PC-3 (cell line): ENCODE results near the gene PDHX. TPM values are rescaled to one million over a fixed set of nuclear protein-coding genes. Genes with fewer than 3 reads are reported as not detected.

Source experiments
- ATAC-seq: fragments of 200-7000 bp; cut with Tn5 transposase; 2 replicates; pipeline ENCODE4 v1.9.1; 2020; ENCODE audit warnings: mild to moderate bottlenecking, moderate library complexity
- Bru-seq: library from RNA; stranded (reverse); fragments of 400-500 nt; gene quantifications from one replicate; lab custom pipeline; 2021; lab: Mats Ljungman, UMichigan
- BruChase-seq, 2 experiments: library from RNA; stranded (reverse); fragments of 400-500 nt; gene quantifications; one replicate each; lab custom pipeline; 2021; lab: Mats Ljungman, UMichigan
- BruUV-seq: library from RNA; stranded (reverse); fragments of 400-500 nt; replicated peaks from 2 replicates; lab custom pipeline; 2021; lab: Mats Ljungman, UMichigan
- CTCF ChIA-PET: fragments of 300-600 bp; sonication (Branson Sonifier 250); formaldehyde crosslinking; loops from one replicate; lab custom pipeline; 2022; ENCODE audit warnings: antibody characterized with exemption; lab: Charles Lee
- POLR2A ChIA-PET: fragments of 300-600 bp; sonication (Branson Sonifier 250); formaldehyde crosslinking; loops from one replicate; lab custom pipeline; 2022; ENCODE audit warnings: antibody characterized with exemption; ENCODE audit not compliant: unreplicated experiment; lab: Charles Lee
- DNase-seq: peaks from one replicate; pipeline ENCODE4 v3.0.0-alpha.2; 2015
- H2AFZ ChIP-seq: fragments of 300-600 bp; sonication (generic); 2 replicates; pipeline ENCODE4 v1.6.0; 2016; ENCODE audit warnings: antibody characterized with exemption, low read length
- H3F3A ChIP-seq: fragments of 300-600 bp; sonication (generic); one replicate; pipeline ENCODE4 v1.6.0; 2017; ENCODE audit warnings: antibody characterized with exemption, low read length, control low read depth, mild to moderate bottlenecking; ENCODE audit not compliant: unreplicated experiment
- H3K27ac ChIP-seq: fragments of 300-600 bp; sonication (generic); 2 replicates; pipeline ENCODE4 v1.5.1; 2016; ENCODE audit warnings: mild to moderate bottlenecking, low read length
- H3K27me3 ChIP-seq: fragments of 300-600 bp; sonication (generic); 2 replicates; pipeline ENCODE4 v1.6.1; 2016; ENCODE audit warnings: low read length, mixed read lengths
- H3K36me3 ChIP-seq: fragments of 300-600 bp; sonication (generic); 2 replicates; pipeline ENCODE4 v1.6.1; 2016; ENCODE audit warnings: low read depth, mixed run types, low read length, mixed read lengths
- H3K4me1 ChIP-seq: fragments of 300-600 bp; sonication (generic); 2 replicates; pipeline ENCODE4 v1.5.1; 2016; ENCODE audit warnings: low read length; ENCODE audit not compliant: insufficient read depth
- H3K4me2 ChIP-seq: fragments of 300-600 bp; sonication (generic); 2 replicates; pipeline ENCODE4 v1.6.0; 2016; ENCODE audit warnings: low read length
- H3K4me3 ChIP-seq: fragments of 300-600 bp; sonication (generic); 2 replicates; pipeline ENCODE4 v1.5.1; 2016; ENCODE audit warnings: mild to moderate bottlenecking, low read length, mixed read lengths
- H3K79me2 ChIP-seq: fragments of 300-600 bp; sonication (generic); 2 replicates; pipeline ENCODE4 v1.6.1; 2017; ENCODE audit warnings: low read length, mixed read lengths
- H3K9ac ChIP-seq: fragments of 300-600 bp; sonication (generic); 2 replicates; pipeline ENCODE4 v1.6.0; 2016; ENCODE audit warnings: mild to moderate bottlenecking, low read length
- H3K9me2 ChIP-seq: fragments of 300-600 bp; sonication (generic); replicated peaks from 2 replicates; pipeline ENCODE4 v1.6.1; 2016; ENCODE audit warnings: mixed run types, low read length, mixed read lengths
- H3K9me3 ChIP-seq: fragments of 300-600 bp; sonication (generic); 2 replicates; pipeline ENCODE4 v1.6.1; 2016; ENCODE audit warnings: low read length, mixed read lengths
- H4K20me1 ChIP-seq: fragments of 300-600 bp; sonication (generic); 2 replicates; pipeline ENCODE4 v1.6.1; 2016; ENCODE audit warnings: low read length, mixed read lengths
- EZH2 ChIP-seq: fragments of 300-600 bp; sonication (generic); IDR thresholded peaks from one replicate; pipeline ENCODE4 v1.6.1; 2017; ENCODE audit warnings: antibody characterized with exemption, mild to moderate bottlenecking, low read length; ENCODE audit not compliant: unreplicated experiment
- EZH2phosphoT487 ChIP-seq: fragments of 300-600 bp; sonication (generic); IDR thresholded peaks from 2 replicates; pipeline ENCODE4 v1.6.1; 2018; ENCODE audit warnings: mild to moderate bottlenecking, antibody characterized with exemption, low read length, borderline replicate concordance
- intact Hi-C: fragments of 100-400 bp; cut with micrococcal nuclease; formaldehyde crosslinking; loops from 2 replicates; pipeline ENCODE4 v1.9.0; 2023
- long read RNA-seq: library from polyadenylated mRNA; unstranded; transcript quantifications from one replicate; pipeline ENCODE4 v2.0.0, GENCODE V29; 2021; ENCODE audit not compliant: unreplicated experiment
- total RNA-seq: library from RNA; depleted of rRNA; stranded (reverse); fragments of >200 nt; gene quantifications from 2 replicates; pipeline ENCODE4 v1.2.3, GENCODE V29; 2014; rRNA removed
- TF ChIP-seq, protein P1 (sequence below): fragments of 300-600 bp; sonication (generic); conservative IDR thresholded peaks from 2 replicates; pipeline ENCODE4 v1.5.1; 2017; ENCODE audit warnings: antibody characterized with exemption, low read depth, mild to moderate bottlenecking, low read length

Gene PDHX
- 20.3 and 22.7 TPM in 2 replicates for total RNA-seq
- percentile 83 among the genes with signal in this experiment for Bru-seq, nascent RNA
- BruChase-seq, experiment 1, labeled RNA remaining after a 6-hour chase: percentile 74 among the genes with signal in this experiment
- BruChase-seq, experiment 2, labeled RNA remaining after a 2-hour chase: percentile 81 among the genes with signal in this experiment
- long read RNA-seq, transcript PDHX-201 (11 exons, 2,389 nt): major isoform, 80 of 112 reads
- long read RNA-seq, partial matches to known transcripts: 14 of 112 reads
- long read RNA-seq, other reads (novel, unspliced or antisense): 15 of 112 reads

DNA sequence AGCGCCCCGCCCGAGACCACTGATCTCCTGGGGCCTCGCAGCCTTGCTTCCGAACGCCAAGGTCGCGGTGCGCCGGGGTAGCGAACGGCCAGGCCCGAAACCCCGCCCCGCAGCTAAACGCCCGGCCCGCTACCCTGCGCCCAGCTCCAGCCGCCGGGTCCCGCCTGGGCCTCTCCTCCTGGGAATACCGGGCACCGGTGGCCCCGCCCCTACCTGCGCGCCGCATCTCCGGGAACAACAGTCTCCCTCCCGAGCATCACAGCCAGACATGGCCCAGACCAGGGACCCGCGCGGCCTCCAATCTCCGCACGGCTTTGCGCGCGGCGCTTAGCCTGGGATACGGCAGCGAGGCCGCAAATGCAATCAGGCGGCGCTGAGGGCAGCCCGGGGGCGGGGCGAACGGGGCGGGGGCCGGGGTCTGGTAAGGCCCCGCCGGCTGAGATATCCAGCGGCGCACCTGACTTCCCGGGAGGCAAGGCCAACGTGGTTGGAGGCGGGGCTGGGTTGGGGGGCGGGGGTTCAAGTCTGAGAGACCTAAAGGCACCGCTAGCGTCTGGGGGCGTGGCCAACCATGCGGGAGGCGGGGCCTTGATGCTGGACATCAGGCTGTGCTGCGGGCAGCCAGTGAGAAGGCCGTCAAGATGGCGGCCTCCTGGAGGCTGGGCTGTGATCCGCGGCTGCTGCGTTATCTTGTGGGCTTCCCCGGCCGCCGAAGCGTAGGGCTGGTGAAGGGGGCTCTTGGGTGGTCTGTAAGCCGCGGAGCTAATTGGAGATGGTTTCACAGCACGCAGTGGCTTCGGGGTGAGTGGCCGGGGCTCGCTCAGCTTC is at the start of gene PDHX, which contains the start of gene APIP:
Gene PDHX, plus strand, starts transcription at position 604 of the 828 bp plus-strand sequence. Its CDS starts 38 bp downstream, at position 642.
Gene APIP, minus strand, starts transcription at position 365 of the 828 bp plus-strand sequence. Its CDS starts 95 bp downstream, at position 270.
- TF ChIP-seq EZH2phosphoT487 (no peak), EZH2 (no peak)
- TF ChIP-seq, protein P1, sequence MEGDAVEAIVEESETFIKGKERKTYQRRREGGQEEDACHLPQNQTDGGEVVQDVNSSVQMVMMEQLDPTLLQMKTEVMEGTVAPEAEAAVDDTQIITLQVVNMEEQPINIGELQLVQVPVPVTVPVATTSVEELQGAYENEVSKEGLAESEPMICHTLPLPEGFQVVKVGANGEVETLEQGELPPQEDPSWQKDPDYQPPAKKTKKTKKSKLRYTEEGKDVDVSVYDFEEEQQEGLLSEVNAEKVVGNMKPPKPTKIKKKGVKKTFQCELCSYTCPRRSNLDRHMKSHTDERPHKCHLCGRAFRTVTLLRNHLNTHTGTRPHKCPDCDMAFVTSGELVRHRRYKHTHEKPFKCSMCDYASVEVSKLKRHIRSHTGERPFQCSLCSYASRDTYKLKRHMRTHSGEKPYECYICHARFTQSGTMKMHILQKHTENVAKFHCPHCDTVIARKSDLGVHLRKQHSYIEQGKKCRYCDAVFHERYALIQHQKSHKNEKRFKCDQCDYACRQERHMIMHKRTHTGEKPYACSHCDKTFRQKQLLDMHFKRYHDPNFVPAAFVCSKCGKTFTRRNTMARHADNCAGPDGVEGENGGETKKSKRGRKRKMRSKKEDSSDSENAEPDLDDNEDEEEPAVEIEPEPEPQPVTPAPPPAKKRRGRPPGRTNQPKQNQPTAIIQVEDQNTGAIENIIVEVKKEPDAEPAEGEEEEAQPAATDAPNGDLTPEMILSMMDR: no peak
- peaks cover 19% of the 10 kb centered on the region for H3K4me1 ChIP-seq
- H3F3A ChIP-seq: no peaks in the 10 kb centered on the region
- H4K20me1 ChIP-seq: no peaks in the 10 kb centered on the region
- BruUV-seq: no TSS peak
- peaks cover 3% of the 10 kb centered on the region; the same call in 1 of the 2 replicates for H3K36me3 ChIP-seq
- H3K4me3 ChIP-seq: peak within 1 kb of the TSS; percentile 96
- DNase-seq (peak; percentile 98), ATAC-seq (peak; percentile 91)
- peak within 1 kb of the TSS; percentile 96 for H3K9ac ChIP-seq
- H3K4me2 ChIP-seq: peak within 1 kb of the TSS; percentile 96
- H2AFZ ChIP-seq: peak within 1 kb of the TSS; percentile 97
- no peaks in the 10 kb centered on the region for H3K9me3 ChIP-seq
- peak within 1 kb of the TSS; percentile 80 for H3K27ac ChIP-seq
- H3K9me2 ChIP-seq: no peaks in the 10 kb centered on the region
- ChIA-PET POLR2A (interaction anchor here (0.6 kb wide), 2 partner anchors 250 to 460 kb away, joined by 4 read pairs; no protein-coding TSS in a partner anchor), CTCF (interaction anchor here (0.6 kb wide), 1 partner anchor 486 kb away, joined by 3 read pairs; no protein-coding TSS in a partner anchor)
- no peaks in the 10 kb centered on the region for H3K27me3 ChIP-seq
- peaks cover 79% of the 10 kb centered on the region for H3K79me2 ChIP-seq
- intact Hi-C loops: loop anchor here (1.0 kb wide), 1 partner anchor 159 kb away; no protein-coding TSS in a partner anchor

- H3F3A ChIP-seq: no peaks in the 10 kb centered on the region
- no peak overlapping the region for H3K4me3 ChIP-seq
- no peaks in the 10 kb centered on the region for H3K4me1 ChIP-seq
- intact Hi-C loops: no loop called here
- no peak overlapping the region for H3K27ac ChIP-seq
- ChIA-PET CTCF (no interaction called here), POLR2A (no interaction called here)
- H3K9ac ChIP-seq: no peak overlapping the region
- ATAC-seq (no peak; the same call in 1 of the 2 replicates), DNase-seq (no peak)
- H2AFZ ChIP-seq: no peak overlapping the region
- BruUV-seq: no TSS peak
- H4K20me1 ChIP-seq: no peaks in the 10 kb centered on the region
- TF ChIP-seq EZH2: no peak
- TF ChIP-seq, protein P1: peak; percentile 28; the same call in 1 of the 2 replicates
- no peaks in the 10 kb centered on the region for H3K79me2 ChIP-seq
- no peaks in the 10 kb centered on the region for H3K9me2 ChIP-seq
- H3K36me3 ChIP-seq: no peaks in the 10 kb centered on the region
- no peaks in the 10 kb centered on the region for H3K9me3 ChIP-seq
- H3K4me2 ChIP-seq: no peak overlapping the region
- H3K27me3 ChIP-seq: no peaks in the 10 kb centered on the region
Observed at GRCh38 chr11:34869425-34869824, 47.0 kb upstream of the PDHX start.
